K562 (cell line): Measurements from ENCODE around the gene CCDC201. TPM values are rescaled to one million over a fixed set of nuclear protein-coding genes. Genes with fewer than 3 reads are reported as not detected.

Experiments used
- ATAC-seq: fragments of 200-7000 bp; cut with Tn5 transposase; 3 replicates; pipeline ENCODE4 v1.9.1; 2020; ENCODE audit warnings: moderate library complexity
- BruUV-seq: library from RNA; stranded (reverse); fragments of 400-500 nt; replicated peaks from 2 replicates; lab custom pipeline; 2021; lab: Mats Ljungman, UMichigan
- CTCF ChIA-PET: fragments of 300-600 bp; formaldehyde crosslinking; extraction: SDS; loops from one replicate; lab custom pipeline; 2021; ENCODE audit warnings: low intra/inter-chr PET ratio; lab: Yijun Ruan, JAX
- POLR2A ChIA-PET: fragments of 300-600, 350-650 bp; sonication (Branson Sonifier 250); formaldehyde crosslinking; extraction: SDS; loops from one replicate; lab custom pipeline; 2021; ENCODE audit warnings: antibody characterized with exemption, inconsistent platforms; lab: Yijun Ruan, JAX
- DNase-seq, 4 experiments: peaks; one replicate each; pipeline versions ENCODE4 v3.0.0 to v3.0.0-alpha.2; 2011 to 2018; ENCODE audit warnings: low spot score in 3 of 4, mixed read lengths in 3 of 4; ENCODE audit errors: extremely low read depth in 1 of 4
- FAIRE-seq: peaks from 2 replicates; lab custom pipeline; 2011; peaks lifted over from hg19 to GRCh38; lab: Jason Lieb, UNC
- H2AFZ ChIP-seq: 2 replicates; pipeline ENCODE4 v1.6.0; 2011; ENCODE audit warnings: low read depth, low read length, control low read depth, inconsistent platforms
- H3K27ac ChIP-seq: fragments of 200-600 bp; 3 replicates; pipeline ENCODE4 v1.8.0; 2011; ENCODE audit warnings: low read depth, mild to moderate bottlenecking, control low read depth, inconsistent platforms, low read length, moderate library complexity, mixed read lengths; ENCODE audit errors: extremely low read depth
- H3K27me3 ChIP-seq, 2 experiments: fragments of 300-600 bp in 1 of 2; 2 replicates in 1 of 2; 3 replicates in 1 of 2; pipeline versions ENCODE4 v1.6.0 to v1.8.0; 2011; ENCODE audit warnings: inconsistent platforms in 2 of 2, low read length in 2 of 2, mild to moderate bottlenecking in 1 of 2, mixed read lengths in 1 of 2, moderate library complexity in 1 of 2; ENCODE audit not compliant: control insufficient read depth in 2 of 2, insufficient read depth in 2 of 2
- H3K36me3 ChIP-seq: fragments of 300-600 bp; 3 replicates; pipeline ENCODE4 v1.8.0; 2011; ENCODE audit warnings: mild to moderate bottlenecking, low read length, inconsistent platforms; ENCODE audit not compliant: control insufficient read depth, insufficient read depth
- H3K4me1 ChIP-seq, 2 experiments: fragments of 200-600 bp in 1 of 2; replicated peaks in 1 of 2; 2 replicates in 1 of 2; 3 replicates in 1 of 2; pipeline versions ENCODE4 v1.5.1 to v1.8.0; 2011; ENCODE audit warnings: inconsistent platforms in 2 of 2, low read length in 2 of 2, mild to moderate bottlenecking in 1 of 2, mixed read lengths in 1 of 2, moderate library complexity in 1 of 2; ENCODE audit not compliant: control insufficient read depth in 2 of 2, insufficient read depth in 2 of 2
- H3K4me2 ChIP-seq: 2 replicates; pipeline ENCODE4 v1.6.1; 2011; ENCODE audit warnings: low read length, control low read depth, inconsistent platforms, mixed read lengths; ENCODE audit not compliant: insufficient read depth
- H3K4me3 ChIP-seq: fragments of 200-600 bp; sonication (generic), shearing (Covaris generic); 2 replicates; pipeline ENCODE4 v1.5.1; 2016; ENCODE audit warnings: control low read depth, inconsistent platforms
- H3K79me2 ChIP-seq: fragments of 200-600 bp; 3 replicates; pipeline ENCODE4 v1.8.0; 2011; ENCODE audit warnings: low read length, inconsistent platforms; ENCODE audit not compliant: control insufficient read depth, insufficient read depth
- H3K9ac ChIP-seq, 2 experiments: 2 replicates each; pipeline versions ENCODE4 v1.6.0 to v1.6.1; 2011; ENCODE audit warnings: low read depth in 2 of 2, low read length in 2 of 2, control low read depth in 1 of 2, inconsistent platforms in 1 of 2, mild to moderate bottlenecking in 1 of 2, mixed read lengths in 1 of 2; ENCODE audit not compliant: insufficient read depth in 1 of 2
- H3K9me1 ChIP-seq: one replicate; pipeline ENCODE4 v1.6.0; 2011; ENCODE audit warnings: inconsistent platforms, mild to moderate bottlenecking, low read length, moderate library complexity; ENCODE audit not compliant: control insufficient read depth, insufficient read depth
- H3K9me3 ChIP-seq: replicated peaks from 2 replicates; pipeline ENCODE4 v1.5.1; 2011; ENCODE audit warnings: low read depth, low read length, inconsistent platforms; ENCODE audit not compliant: control insufficient read depth, insufficient read depth
- H4K20me1 ChIP-seq: replicated peaks from 2 replicates; pipeline ENCODE4 v1.6.1; 2011; ENCODE audit warnings: low read length, inconsistent platforms, mixed read lengths; ENCODE audit not compliant: control insufficient read depth, insufficient read depth
- ETS2 ChIP-seq: IDR thresholded peaks from 2 replicates; pipeline ENCODE4 v1.6.1; 2016; ENCODE audit warnings: borderline replicate concordance, missing genetic modification characterization, mild to moderate bottlenecking, moderate library complexity, missing compliant biosample characterization; ENCODE audit not compliant: poor library complexity, severe bottlenecking
- HDGF ChIP-seq: fragments of 450-650 bp; IDR thresholded peaks from 2 replicates; pipeline ENCODE4 v1.6.1; 2016
- KHSRP ChIP-seq: fragments of 450-650 bp; IDR thresholded peaks from 2 replicates; pipeline ENCODE4 v1.6.1; 2017
- PCBP2 ChIP-seq: fragments of 200-400 bp; formaldehyde crosslinking; IDR thresholded peaks from 2 replicates; pipeline ENCODE4 v1.6.1; 2018; ENCODE audit warnings: low read length, low read depth, mild to moderate bottlenecking, moderate library complexity; ENCODE audit not compliant: poor library complexity, severe bottlenecking
- PHF20 ChIP-seq: fragments of 450-650 bp; IDR thresholded peaks from 2 replicates; pipeline ENCODE4 v1.6.1; 2018; ENCODE audit not compliant: partially characterized antibody
- POU5F1 ChIP-seq: fragments of 150-350 bp; IDR thresholded peaks from 2 replicates; pipeline ENCODE4 v1.6.1; 2014; ENCODE audit warnings: borderline replicate concordance, low read length, low read depth, mild to moderate bottlenecking; ENCODE audit not compliant: partially characterized antibody
- SIRT6 ChIP-seq: IDR thresholded peaks from one replicate; pipeline ENCODE4 v1.6.1; 2012; ENCODE audit warnings: low read depth, mild to moderate bottlenecking, control low read depth, inconsistent platforms, low read length, moderate library complexity
- SRSF7 ChIP-seq: fragments of 200-400 bp; formaldehyde crosslinking; optimal IDR thresholded peaks from 2 replicates; pipeline ENCODE3; 2017; ENCODE audit warnings: mild to moderate bottlenecking, low read depth, low read length
- ZNF224 ChIP-seq: sonication (generic); formaldehyde crosslinking; IDR thresholded peaks from 2 replicates; pipeline ENCODE4 v1.8.0; 2022; ENCODE audit warnings: mild to moderate bottlenecking, missing genetic modification reagents
- ZNF24 ChIP-seq: fragments of 450-650 bp; IDR thresholded peaks from 2 replicates; pipeline ENCODE4 v1.6.1; 2016
- ZNF311 ChIP-seq: fragments of 250-450 bp; sonication (Bioruptor Pico); IDR thresholded peaks from 2 replicates; pipeline ENCODE4 v1.4.0; 2020; ENCODE audit warnings: mild to moderate bottlenecking, moderate library complexity
- in situ Hi-C: fragments of 300-500 bp; cut with MboI; formaldehyde crosslinking; loops from 4 replicates; pipeline ENCODE4 v1.15.0; 2018; ENCODE audit warnings: inconsistent platforms, mixed read lengths
- intact Hi-C: fragments of 100-400 bp; cut with micrococcal nuclease; formaldehyde crosslinking; loops from 2 replicates; pipeline ENCODE4 v1.14.2; 2022
- polyA plus RNA-seq, 8 experiments: library from polyadenylated mRNA; depleted of rRNA in 4 of 8; stranded (reverse) in 5 of 8; unstranded in 3 of 8; fragments of >200 nt; fragmentation: Nextera tagmentation in 2 of 8; fragmentation: Illumina TruSeq in 1 of 8; extraction: Ambion mirVana in 2 of 8; extraction: Trizol in 1 of 8; gene quantifications; 2 replicates each; pipeline versions ENCODE4 v1.2.1 to v1.2.3, GENCODE V29; 2011 to 2014; ENCODE audit warnings: inconsistent platforms in 1 of 8, missing spikeins in 1 of 8
- total RNA-seq, 7 experiments: library from RNA; depleted of rRNA in 6 of 7; stranded (reverse); fragments of >200 nt in 6 of 7; fragmentation: Illumina TruSeq in 2 of 7; extraction: Trizol in 2 of 7; gene quantifications; 2 replicates each; pipeline versions ENCODE4 v1.2.1 to v1.2.3, GENCODE V29; 2011 to 2021; ENCODE audit warnings: low replicate concordance in 1 of 7
- TF ChIP-seq, protein P1 (sequence below): sonication (generic); formaldehyde crosslinking; IDR thresholded peaks from 2 replicates; pipeline ENCODE4 v1.8.0; 2022; ENCODE audit warnings: mild to moderate bottlenecking, low read depth, missing genetic modification reagents
- TF ChIP-seq, protein P2 (sequence below): fragments of 450-650 bp; IDR thresholded peaks from 2 replicates; pipeline ENCODE4 v1.6.1; 2016
- TF ChIP-seq, protein P3 (sequence below): fragments of 250-450 bp; sonication (Bioruptor Pico); IDR thresholded peaks from 2 replicates; pipeline ENCODE4 v1.4.0; 2020; ENCODE audit warnings: borderline replicate concordance
- TF ChIP-seq, protein P4 (sequence below): sonication (generic); formaldehyde crosslinking; IDR thresholded peaks from 2 replicates; pipeline ENCODE4 v1.8.1; 2023; ENCODE audit warnings: mild to moderate bottlenecking, missing genetic modification reagents, moderate library complexity
- TF ChIP-seq, protein P5 (sequence below): fragments of 450-650 bp; IDR thresholded peaks from 2 replicates; pipeline ENCODE4 v1.6.1; 2014; ENCODE audit warnings: low read depth, mild to moderate bottlenecking, moderate library complexity, borderline replicate concordance

Gene CCDC201
- total and polyA plus RNA-seq, 9 of the 15 experiments (the other 6 are each of a cell fraction or from before 2014, with no cell fraction given) = not detected

DNA sequence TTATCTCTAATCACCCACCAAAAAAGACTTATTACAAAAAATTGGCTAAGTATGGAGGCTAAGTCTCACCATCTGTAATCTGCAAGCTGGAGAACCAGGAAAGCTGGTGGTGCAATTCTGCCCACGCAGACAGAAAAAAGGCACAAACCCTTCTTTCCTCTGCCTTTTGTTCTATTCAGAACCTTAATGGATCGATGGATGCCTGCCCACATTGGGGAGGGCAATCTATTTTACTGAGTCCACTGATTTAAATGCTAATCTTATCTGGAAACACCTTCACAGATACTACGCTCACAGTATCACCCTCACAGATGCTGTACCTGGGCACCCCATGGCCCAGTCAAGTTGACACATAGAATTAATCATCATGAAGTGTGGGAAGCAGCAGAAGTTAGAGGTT lies 38.0 kb upstream of the CCDC201 start (continued):
- TF ChIP-seq POU5F1 (no peak), SIRT6 (no peak), PCBP2 (no peak)

DNA sequence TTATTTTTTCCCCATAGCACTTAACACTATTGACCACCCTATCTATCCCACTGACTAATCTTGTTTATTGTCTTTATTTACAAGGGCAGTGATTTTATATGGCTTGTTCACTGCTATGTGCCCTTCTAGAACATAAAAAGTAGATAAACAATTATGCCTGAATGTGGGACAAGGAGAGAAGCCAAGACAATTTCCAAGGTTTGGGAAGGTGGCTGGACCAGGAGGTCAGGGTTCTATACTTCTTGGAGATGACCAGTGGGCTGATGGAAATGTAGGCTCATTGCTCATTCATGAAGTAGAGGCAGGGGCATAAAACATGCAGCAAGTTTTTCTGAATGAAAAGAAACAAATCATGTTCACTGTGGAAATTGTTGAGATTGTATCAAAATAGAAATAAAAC lies 36.7 kb upstream of the CCDC201 start:
- no peaks in the 10 kb centered on the region for H3K9me1 ChIP-seq
- no peaks in the 10 kb centered on the region for H3K9me3 ChIP-seq
- H3K27me3 ChIP-seq = no peaks in the 10 kb centered on the region
- TF ChIP-seq HDGF = no peak
- no peak for TF ChIP-seq SRSF7
- TF ChIP-seq, protein P1, sequence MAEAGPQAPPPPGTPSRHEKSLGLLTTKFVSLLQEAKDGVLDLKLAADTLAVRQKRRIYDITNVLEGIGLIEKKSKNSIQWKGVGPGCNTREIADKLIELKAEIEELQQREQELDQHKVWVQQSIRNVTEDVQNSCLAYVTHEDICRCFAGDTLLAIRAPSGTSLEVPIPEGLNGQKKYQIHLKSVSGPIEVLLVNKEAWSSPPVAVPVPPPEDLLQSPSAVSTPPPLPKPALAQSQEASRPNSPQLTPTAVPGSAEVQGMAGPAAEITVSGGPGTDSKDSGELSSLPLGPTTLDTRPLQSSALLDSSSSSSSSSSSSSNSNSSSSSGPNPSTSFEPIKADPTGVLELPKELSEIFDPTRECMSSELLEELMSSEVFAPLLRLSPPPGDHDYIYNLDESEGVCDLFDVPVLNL (CRISPR knock-in tag) = no peak
- TF ChIP-seq ZNF224 (CRISPR knock-in tag) = no peak
- TF ChIP-seq KHSRP = no peak
- TF ChIP-seq ZNF24 = no peak
- TF ChIP-seq, protein P2, sequence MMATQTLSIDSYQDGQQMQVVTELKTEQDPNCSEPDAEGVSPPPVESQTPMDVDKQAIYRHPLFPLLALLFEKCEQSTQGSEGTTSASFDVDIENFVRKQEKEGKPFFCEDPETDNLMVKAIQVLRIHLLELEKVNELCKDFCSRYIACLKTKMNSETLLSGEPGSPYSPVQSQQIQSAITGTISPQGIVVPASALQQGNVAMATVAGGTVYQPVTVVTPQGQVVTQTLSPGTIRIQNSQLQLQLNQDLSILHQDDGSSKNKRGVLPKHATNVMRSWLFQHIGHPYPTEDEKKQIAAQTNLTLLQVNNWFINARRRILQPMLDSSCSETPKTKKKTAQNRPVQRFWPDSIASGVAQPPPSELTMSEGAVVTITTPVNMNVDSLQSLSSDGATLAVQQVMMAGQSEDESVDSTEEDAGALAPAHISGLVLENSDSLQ = no peak
- TF ChIP-seq, protein P3, sequence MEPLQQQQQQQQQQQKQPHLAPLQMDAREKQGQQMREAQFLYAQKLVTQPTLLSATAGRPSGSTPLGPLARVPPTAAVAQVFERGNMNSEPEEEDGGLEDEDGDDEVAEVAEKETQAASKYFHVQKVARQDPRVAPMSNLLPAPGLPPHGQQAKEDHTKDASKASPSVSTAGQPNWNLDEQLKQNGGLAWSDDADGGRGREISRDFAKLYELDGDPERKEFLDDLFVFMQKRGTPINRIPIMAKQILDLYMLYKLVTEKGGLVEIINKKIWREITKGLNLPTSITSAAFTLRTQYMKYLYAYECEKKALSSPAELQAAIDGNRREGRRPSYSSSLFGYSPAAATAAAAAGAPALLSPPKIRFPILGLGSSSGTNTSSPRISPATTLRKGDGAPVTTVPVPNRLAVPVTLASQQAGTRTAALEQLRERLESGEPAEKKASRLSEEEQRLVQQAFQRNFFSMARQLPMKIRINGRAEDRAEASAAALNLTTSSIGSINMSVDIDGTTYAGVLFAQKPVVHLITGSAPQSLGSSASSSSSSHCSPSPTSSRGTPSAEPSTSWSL (CRISPR knock-in tag) = no peak
- no peak for TF ChIP-seq PHF20
- no peak for TF ChIP-seq ETS2 (tag)
- TF ChIP-seq, protein P4, sequence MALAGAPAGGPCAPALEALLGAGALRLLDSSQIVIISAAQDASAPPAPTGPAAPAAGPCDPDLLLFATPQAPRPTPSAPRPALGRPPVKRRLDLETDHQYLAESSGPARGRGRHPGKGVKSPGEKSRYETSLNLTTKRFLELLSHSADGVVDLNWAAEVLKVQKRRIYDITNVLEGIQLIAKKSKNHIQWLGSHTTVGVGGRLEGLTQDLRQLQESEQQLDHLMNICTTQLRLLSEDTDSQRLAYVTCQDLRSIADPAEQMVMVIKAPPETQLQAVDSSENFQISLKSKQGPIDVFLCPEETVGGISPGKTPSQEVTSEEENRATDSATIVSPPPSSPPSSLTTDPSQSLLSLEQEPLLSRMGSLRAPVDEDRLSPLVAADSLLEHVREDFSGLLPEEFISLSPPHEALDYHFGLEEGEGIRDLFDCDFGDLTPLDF = no peak
- no peak for TF ChIP-seq ZNF311 (CRISPR knock-in tag)
- TF ChIP-seq, protein P5, sequence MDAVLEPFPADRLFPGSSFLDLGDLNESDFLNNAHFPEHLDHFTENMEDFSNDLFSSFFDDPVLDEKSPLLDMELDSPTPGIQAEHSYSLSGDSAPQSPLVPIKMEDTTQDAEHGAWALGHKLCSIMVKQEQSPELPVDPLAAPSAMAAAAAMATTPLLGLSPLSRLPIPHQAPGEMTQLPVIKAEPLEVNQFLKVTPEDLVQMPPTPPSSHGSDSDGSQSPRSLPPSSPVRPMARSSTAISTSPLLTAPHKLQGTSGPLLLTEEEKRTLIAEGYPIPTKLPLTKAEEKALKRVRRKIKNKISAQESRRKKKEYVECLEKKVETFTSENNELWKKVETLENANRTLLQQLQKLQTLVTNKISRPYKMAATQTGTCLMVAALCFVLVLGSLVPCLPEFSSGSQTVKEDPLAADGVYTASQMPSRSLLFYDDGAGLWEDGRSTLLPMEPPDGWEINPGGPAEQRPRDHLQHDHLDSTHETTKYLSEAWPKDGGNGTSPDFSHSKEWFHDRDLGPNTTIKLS = no peak
- POLR2A ChIA-PET = no interaction called here
- CTCF ChIA-PET = no interaction called here
- H3K27ac ChIP-seq = no peak overlapping the region
- ATAC-seq (no peak), FAIRE-seq (no peak), DNase-seq (no peak)
- no peaks in the 10 kb centered on the region for H3K36me3 ChIP-seq
- H3K9ac ChIP-seq = no peak overlapping the region
- intact Hi-C loops = no loop called here
- H4K20me1 ChIP-seq = no peaks in the 10 kb centered on the region
- in situ Hi-C loops = no loop called here
- no peak overlapping the region for H3K4me3 ChIP-seq
- BruUV-seq = no TSS peak
- no peak overlapping the region for H3K4me2 ChIP-seq
- no peaks in the 10 kb centered on the region for H3K79me2 ChIP-seq
- no peaks in the 10 kb centered on the region for H3K4me1 ChIP-seq
- no peak overlapping the region for H2AFZ ChIP-seq
